Mononuclear cell (primary cell): Measurements from ENCODE around the gene MFNG. TPM values are rescaled to one million over a fixed set of nuclear protein-coding genes. Genes with fewer than 3 reads are reported as not detected.

Experiments
- H3K27me3 ChIP-seq: 2 replicates; pipeline ENCODE4 v1.6.0; 2011; ENCODE audit warnings: low read length, control low read depth; ENCODE audit not compliant: insufficient read depth
- H3K4me1 ChIP-seq: 2 replicates; pipeline ENCODE4 v1.5.1; 2011; ENCODE audit warnings: mild to moderate bottlenecking, low read length, control low read depth; ENCODE audit not compliant: insufficient read depth
- H3K4me3 ChIP-seq: 2 replicates; pipeline ENCODE4 v1.5.1; 2011; ENCODE audit warnings: mild to moderate bottlenecking, low read length, moderate library complexity
- H3K9me3 ChIP-seq: 2 replicates; pipeline ENCODE4 v1.5.1; 2011; ENCODE audit warnings: low read depth, mild to moderate bottlenecking, control low read depth, low read length
- total RNA-seq: library from RNA; depleted of rRNA; stranded (reverse); fragments of >200 nt; gene quantifications from one replicate; pipeline ENCODE4 v1.2.3, GENCODE V29; 2012

The MFNG gene
- total RNA-seq, 1 donor = 77.0 TPM

- H3K4me1 ChIP-seq = peaks cover 3% of the 10 kb centered on the region
- H3K4me3 ChIP-seq = no peak overlapping the region
- peaks cover 2% of the 10 kb centered on the region for H3K27me3 ChIP-seq
- no peaks in the 10 kb centered on the region for H3K9me3 ChIP-seq
Measured at GRCh38 chr22:37442537-37442936, 43.6 kb downstream of the MFNG start.

GRCh38 chr22:37442135-37442534, 44.0 kb downstream of the MFNG start:
- Histone ChIP-seq H3K4me3 (no peak overlapping the region), H3K9me3 (no peaks in the 10 kb centered on the region), H3K4me1 (peaks cover 3% of the 10 kb centered on the region), H3K27me3 (peaks cover 2% of the 10 kb centered on the region)

GRCh38 chr22:37440875-37441274, 45.3 kb downstream of the MFNG start:
- peaks cover 3% of the 10 kb centered on the region for H3K4me1 ChIP-seq
- no peak overlapping the region for H3K4me3 ChIP-seq
- peaks cover 2% of the 10 kb centered on the region for H3K27me3 ChIP-seq
- no peaks in the 10 kb centered on the region for H3K9me3 ChIP-seq

- Histone ChIP-seq H3K9me3 (no peaks in the 10 kb centered on the region), H3K4me1 (peaks cover 3% of the 10 kb centered on the region), H3K4me3 (no peak overlapping the region), H3K27me3 (peaks cover 2% of the 10 kb centered on the region)
Measured at GRCh38 chr22:37439347-37439746, 46.8 kb downstream of the MFNG start.

GRCh38 chr22:37435970-37436603, 50.1 kb downstream of the MFNG start:
- Histone ChIP-seq H3K4me1 (no peaks in the 10 kb centered on the region), H3K9me3 (no peaks in the 10 kb centered on the region), H3K27me3 (peaks cover 5% of the 10 kb centered on the region), H3K4me3 (no peak overlapping the region)

- Histone ChIP-seq H3K9me3 (no peaks in the 10 kb centered on the region), H3K4me1 (peaks cover 4% of the 10 kb centered on the region), H3K27me3 (peaks cover 18% of the 10 kb centered on the region), H3K4me3 (no peak overlapping the region)
Measured at GRCh38 chr22:37433786-37434185, 52.4 kb downstream of the MFNG start.

- H3K4me1 ChIP-seq = peaks cover 4% of the 10 kb centered on the region
- H3K27me3 ChIP-seq = peaks cover 28% of the 10 kb centered on the region
- no peaks in the 10 kb centered on the region for H3K9me3 ChIP-seq
- no peak overlapping the region for H3K4me3 ChIP-seq
Measured at GRCh38 chr22:37432708-37433054, 53.5 kb downstream of the MFNG start.

- Histone ChIP-seq H3K9me3 (no peaks in the 10 kb centered on the region), H3K4me1 (peaks cover 4% of the 10 kb centered on the region), H3K4me3 (no peak overlapping the region), H3K27me3 (peaks cover 28% of the 10 kb centered on the region)
Measured at GRCh38 chr22:37431801-37432707, 54.1 kb downstream of the MFNG start.

GRCh38 chr22:37431366-37431765, 54.8 kb downstream of the MFNG start:
- Histone ChIP-seq H3K4me3 (no peak overlapping the region), H3K4me1 (peaks cover 4% of the 10 kb centered on the region), H3K27me3 (peaks cover 28% of the 10 kb centered on the region), H3K9me3 (no peaks in the 10 kb centered on the region)

GRCh38 chr22:37430941-37431340, 55.2 kb downstream of the MFNG start:
- H3K4me3 ChIP-seq = no peak overlapping the region
- H3K27me3 ChIP-seq = peaks cover 32% of the 10 kb centered on the region

GRCh38 chr22:37428649-37429586, 57.3 kb downstream of the MFNG start:
- no peak overlapping the region for H3K4me3 ChIP-seq
- H3K27me3 ChIP-seq = peaks cover 41% of the 10 kb centered on the region
- H3K4me1 ChIP-seq = peaks cover 4% of the 10 kb centered on the region
- H3K9me3 ChIP-seq = no peaks in the 10 kb centered on the region

More at GRCh38 chr22:37430941-37431340, 55.2 kb downstream of the MFNG start:
- H3K9me3 ChIP-seq = no peaks in the 10 kb centered on the region
- peaks cover 4% of the 10 kb centered on the region for H3K4me1 ChIP-seq

- Histone ChIP-seq H3K4me1 (peaks cover 4% of the 10 kb centered on the region), H3K27me3 (peaks cover 41% of the 10 kb centered on the region), H3K9me3 (no peaks in the 10 kb centered on the region), H3K4me3 (no peak overlapping the region)
Measured at GRCh38 chr22:37427711-37428635, 58.2 kb downstream of the MFNG start.

- Histone ChIP-seq H3K4me1 (peaks cover 4% of the 10 kb centered on the region), H3K4me3 (no peak within 1 kb of the TSS), H3K9me3 (no peaks in the 10 kb centered on the region), H3K27me3 (peaks cover 39% of the 10 kb centered on the region)
Measured at GRCh38 chr22:37427135-37427710, 59.0 kb downstream of the MFNG start, which contains the start of gene ELFN2. TSS of gene ELFN2 (minus strand) at chr22:37427479. CDS start at chr22:37375534, 51,945 bp downstream.
